ENCODE measurements around the gene IFI44.

Gene IFI44

GRCh38 chr1:78607944-78608343, 41.7 kb upstream of the IFI44 start:
- no peak overlapping the region for H3K4me2 ChIP-seq (ENCODE audit: low read length)
- H3K27me3 ChIP-seq (ENCODE audit: insufficient read depth, low read length): no peaks in the 10 kb centered on the region
- no peaks in the 10 kb centered on the region for H3K79me2 ChIP-seq (ENCODE audit: insufficient read depth, low read length)
- no peak overlapping the region for H2AFZ ChIP-seq (ENCODE audit: low read length)
- H3K36me3 ChIP-seq (ENCODE audit: insufficient read depth, low read length): no peaks in the 10 kb centered on the region
- no peak overlapping the region for H3K9ac ChIP-seq (ENCODE audit: low read length)
- no peaks in the 10 kb centered on the region for H3K9me2 ChIP-seq (ENCODE audit: low read depth, low read length)
- no peaks in the 10 kb centered on the region for H3K9me3 ChIP-seq (ENCODE audit: low read length)
- H3F3A ChIP-seq (ENCODE audit: insufficient read depth, low read length): no peaks in the 10 kb centered on the region
- no peak overlapping the region for H3K27ac ChIP-seq (ENCODE audit: low read depth, low read length, poor library complexity, severe bottlenecking)
- no peak overlapping the region for H3K4me3 ChIP-seq (ENCODE audit: low read depth, low read length, poor library complexity, severe bottlenecking)
- H4K20me1 ChIP-seq (ENCODE audit: insufficient read depth, low read length): no peaks in the 10 kb centered on the region
- TF ChIP-seq CTCF (IDR thresholded peaks at IDR 0.05; ENCODE audit: low read length): no peak
- no peak for TF ChIP-seq EZH2 (IDR thresholded peaks at IDR 0.05; ENCODE audit: borderline replicate concordance, low read length)
- no peaks in the 10 kb centered on the region for H3K4me1 ChIP-seq (ENCODE audit: insufficient read depth, low read length, severe bottlenecking)

- Histone ChIP-seq H4K20me1 (ENCODE audit: insufficient read depth, low read length) (no peaks in the 10 kb centered on the region), H3F3A (ENCODE audit: insufficient read depth, low read length) (no peaks in the 10 kb centered on the region), H3K4me2 (ENCODE audit: low read length) (no peak overlapping the region), H3K36me3 (ENCODE audit: insufficient read depth, low read length) (no peaks in the 10 kb centered on the region), H3K4me3 (ENCODE audit: low read depth, low read length, poor library complexity, severe bottlenecking) (no peak overlapping the region), H2AFZ (ENCODE audit: low read length) (no peak overlapping the region), H3K4me1 (ENCODE audit: insufficient read depth, low read length, severe bottlenecking) (no peaks in the 10 kb centered on the region), H3K9me3 (ENCODE audit: low read length) (no peaks in the 10 kb centered on the region), H3K9ac (ENCODE audit: low read length) (no peak overlapping the region), H3K27ac (ENCODE audit: low read depth, low read length, poor library complexity, severe bottlenecking) (no peak overlapping the region), H3K79me2 (ENCODE audit: insufficient read depth, low read length) (no peaks in the 10 kb centered on the region), H3K27me3 (ENCODE audit: insufficient read depth, low read length) (no peaks in the 10 kb centered on the region), H3K9me2 (ENCODE audit: low read depth, low read length) (no peaks in the 10 kb centered on the region)
- TF ChIP-seq EZH2 (IDR thresholded peaks at IDR 0.05; ENCODE audit: borderline replicate concordance, low read length): no peak
- TF ChIP-seq CTCF (IDR thresholded peaks at IDR 0.05; ENCODE audit: low read length): peak; percentile 77
These were observed 32.0 kb upstream of the IFI44 start for GRCh38 chr1:78617615-78618026.

- H3K79me2 ChIP-seq (ENCODE audit: insufficient read depth, low read length): no peaks in the 10 kb centered on the region
- H3K4me2 ChIP-seq (ENCODE audit: low read length): no peak overlapping the region
- no peak overlapping the region for H3K4me3 ChIP-seq (ENCODE audit: low read depth, low read length, poor library complexity, severe bottlenecking)
- H2AFZ ChIP-seq (ENCODE audit: low read length): no peak overlapping the region
- no peak overlapping the region for H3K9ac ChIP-seq (ENCODE audit: low read length)
- H3F3A ChIP-seq (ENCODE audit: insufficient read depth, low read length): no peaks in the 10 kb centered on the region
- no peaks in the 10 kb centered on the region for H4K20me1 ChIP-seq (ENCODE audit: insufficient read depth, low read length)
- no peaks in the 10 kb centered on the region for H3K36me3 ChIP-seq (ENCODE audit: insufficient read depth, low read length)
- no peaks in the 10 kb centered on the region for H3K27me3 ChIP-seq (ENCODE audit: insufficient read depth, low read length)
- no peaks in the 10 kb centered on the region for H3K4me1 ChIP-seq (ENCODE audit: insufficient read depth, low read length, severe bottlenecking)
- no peak for TF ChIP-seq CTCF (IDR thresholded peaks at IDR 0.05; ENCODE audit: low read length)
- no peak for TF ChIP-seq EZH2 (IDR thresholded peaks at IDR 0.05; ENCODE audit: borderline replicate concordance, low read length)
- no peaks in the 10 kb centered on the region for H3K9me2 ChIP-seq (ENCODE audit: low read depth, low read length)
- no peak overlapping the region for H3K27ac ChIP-seq (ENCODE audit: low read depth, low read length, poor library complexity, severe bottlenecking)
- H3K9me3 ChIP-seq (ENCODE audit: low read length): no peaks in the 10 kb centered on the region
These were observed 30.6 kb upstream of the IFI44 start for GRCh38 chr1:78619032-78619431.
